IMR-90 (cell line): ENCODE results near the gene CSH2. TPM values are rescaled to one million over a fixed set of nuclear protein-coding genes. Genes with fewer than 3 reads are reported as not detected.

Experiments
- ATAC-seq: fragments of 200-7000 bp; cut with Tn5 transposase; 2 replicates; pipeline ENCODE4 v1.9.1; 2020; ENCODE audit warnings: low read depth, mild to moderate bottlenecking, moderate library complexity
- BruUV-seq: library from RNA; stranded (reverse); fragments of 400-500 nt; replicated peaks from 2 replicates; lab custom pipeline; 2021; lab: Mats Ljungman, UMichigan
- CTCF ChIA-PET: fragments of 300-600 bp; formaldehyde crosslinking; extraction: SDS; loops from one replicate; lab custom pipeline; 2021; ENCODE audit warnings: antibody characterized with exemption; lab: Yijun Ruan, JAX
- POLR2A ChIA-PET: fragments of 300-600 bp; sonication (Branson Sonifier 250); formaldehyde crosslinking; loops from one replicate; lab custom pipeline; 2022; ENCODE audit warnings: antibody characterized with exemption; ENCODE audit not compliant: unreplicated experiment; lab: Charles Lee
- DNase-seq: peaks from one replicate; pipeline ENCODE4 v3.0.0; 2013
- H2AFZ ChIP-seq: replicated peaks from 2 replicates; pipeline ENCODE3; 2013; ENCODE audit warnings: low read length, mild to moderate bottlenecking; ENCODE audit not compliant: poor library complexity
- H2AK5ac ChIP-seq: 2 replicates; pipeline ENCODE4 v1.6.1; 2013; ENCODE audit warnings: low read depth, low read length, inconsistent platforms
- H2AK9ac ChIP-seq: replicated peaks from 2 replicates; pipeline ENCODE3; 2013; ENCODE audit warnings: mild to moderate bottlenecking, low read depth, low read length, moderate library complexity; ENCODE audit not compliant: poor library complexity
- H2BK120ac ChIP-seq: 2 replicates; pipeline ENCODE4 v1.6.1; 2013; ENCODE audit warnings: low read depth, low read length, inconsistent platforms
- H2BK15ac ChIP-seq: 3 replicates; pipeline ENCODE4 v1.6.1; 2013; ENCODE audit warnings: low read depth, low read length, inconsistent platforms
- H2BK20ac ChIP-seq: 2 replicates; pipeline ENCODE4 v1.6.1; 2013; ENCODE audit warnings: low read depth, mild to moderate bottlenecking, inconsistent platforms, low read length, moderate library complexity
- H2BK5ac ChIP-seq: 2 replicates; pipeline ENCODE4 v1.6.1; 2013; ENCODE audit warnings: mild to moderate bottlenecking, low read depth, low read length, inconsistent platforms; ENCODE audit not compliant: poor library complexity, severe bottlenecking
- H3K14ac ChIP-seq: replicated peaks from 2 replicates; pipeline ENCODE4 v1.6.1; 2013; ENCODE audit warnings: low read depth, low read length, inconsistent platforms
- H3K18ac ChIP-seq: 2 replicates; pipeline ENCODE4 v1.6.1; 2013; ENCODE audit warnings: low read depth, low read length, control low read depth
- H3K23ac ChIP-seq: 2 replicates; pipeline ENCODE4 v1.6.1; 2013; ENCODE audit warnings: low read depth, low read length, inconsistent platforms
- H3K27ac ChIP-seq: 2 replicates; pipeline ENCODE4 v1.5.1; 2013; ENCODE audit warnings: mild to moderate bottlenecking, control low read depth, low read length; ENCODE audit not compliant: insufficient read depth
- H3K27me3 ChIP-seq: 2 replicates; pipeline ENCODE4 v1.6.1; 2013; ENCODE audit warnings: low read length; ENCODE audit not compliant: control insufficient read depth, insufficient read depth
- H3K36me3 ChIP-seq: 2 replicates; pipeline ENCODE4 v1.6.1; 2013; ENCODE audit warnings: low read length, mixed read lengths; ENCODE audit not compliant: control insufficient read depth, insufficient read depth
- H3K4ac ChIP-seq: 2 replicates; pipeline ENCODE4 v1.6.1; 2013; ENCODE audit warnings: low read depth, low read length, inconsistent platforms
- H3K4me1 ChIP-seq: 2 replicates; pipeline ENCODE4 v1.6.1; 2013; ENCODE audit warnings: low read length, mixed read lengths; ENCODE audit not compliant: control insufficient read depth, insufficient read depth
- H3K4me2 ChIP-seq: 2 replicates; pipeline ENCODE4 v1.6.1; 2013; ENCODE audit warnings: low read depth, mild to moderate bottlenecking, control low read depth, low read length, moderate library complexity
- H3K4me3 ChIP-seq: 2 replicates; pipeline ENCODE4 v1.5.1; 2013; ENCODE audit warnings: low read depth, mild to moderate bottlenecking, control low read depth, low read length, moderate library complexity; ENCODE audit not compliant: insufficient read depth
- H3K56ac ChIP-seq: 2 replicates; pipeline ENCODE4 v1.6.1; 2013; ENCODE audit warnings: low read length, inconsistent platforms; ENCODE audit not compliant: insufficient read depth; ENCODE audit errors: extremely low read depth
- H3K79me1 ChIP-seq, 2 experiments: 2 replicates each; pipeline ENCODE4 v1.6.1; 2013; ENCODE audit warnings: low read length in 2 of 2, inconsistent platforms in 1 of 2, low read depth in 1 of 2
- H3K9ac ChIP-seq: 2 replicates; pipeline ENCODE4 v1.6.1; 2013; ENCODE audit warnings: low read depth, low read length, control low read depth
- H3K9me1 ChIP-seq: 2 replicates; pipeline ENCODE4 v1.6.1; 2013; ENCODE audit warnings: low read length, inconsistent platforms; ENCODE audit not compliant: insufficient read depth
- H3K9me3 ChIP-seq: 2 replicates; pipeline ENCODE4 v1.6.1; 2013; ENCODE audit warnings: low read length; ENCODE audit not compliant: control insufficient read depth, insufficient read depth
- H4K20me1 ChIP-seq: 2 replicates; pipeline ENCODE4 v1.6.1; 2013; ENCODE audit warnings: low read length, inconsistent platforms; ENCODE audit not compliant: insufficient read depth
- H4K5ac ChIP-seq: 2 replicates; pipeline ENCODE4 v1.6.1; 2013; ENCODE audit warnings: mild to moderate bottlenecking, low read depth, low read length, control low read depth
- H4K8ac ChIP-seq, 2 experiments: 2 replicates each; pipeline ENCODE4 v1.6.1; 2013; ENCODE audit warnings: low read depth in 2 of 2, low read length in 2 of 2, control low read depth in 1 of 2, inconsistent platforms in 1 of 2
- H4K91ac ChIP-seq: 2 replicates; pipeline ENCODE4 v1.6.1; 2013; ENCODE audit warnings: low read depth, low read length, inconsistent platforms; ENCODE audit not compliant: insufficient read depth
- POLR2A ChIP-seq: IDR thresholded peaks from 2 replicates; pipeline ENCODE4 v1.6.1; 2012; ENCODE audit warnings: mild to moderate bottlenecking, low read depth, low read length
- RAD21 ChIP-seq: IDR thresholded peaks from 2 replicates; pipeline ENCODE4 v1.6.1; 2012; ENCODE audit warnings: low read length, improper control_type of control experiment
- RFX5 ChIP-seq: IDR thresholded peaks from 2 replicates; pipeline ENCODE4 v1.8.0; 2012; ENCODE audit warnings: low read depth, mild to moderate bottlenecking, low read length, moderate library complexity
- SMC3 ChIP-seq: fragments of 150-350 bp; IDR thresholded peaks from 2 replicates; pipeline ENCODE4 v1.6.1; 2016; ENCODE audit warnings: low read depth, mild to moderate bottlenecking, antibody characterized with exemption, low read length, moderate library complexity
- USF2 ChIP-seq: fragments of 150-350 bp; IDR thresholded peaks from 2 replicates; pipeline ENCODE4 v1.6.1; 2017; ENCODE audit warnings: mild to moderate bottlenecking, antibody characterized with exemption, low read length, low read depth
- WGBS, 2 experiments: methylation state at CpG; one replicate each; pipeline versions ENCODE4 v1.1.5 to v1.1.7; 2013; ENCODE audit warnings: missing lambda C conversion rate in 2 of 2; ENCODE audit not compliant: insufficient read length in 1 of 2; ENCODE audit errors: extremely low coverage in 2 of 2; 5-methylcytosine and 5-hydroxymethylcytosine counted together
- dilution Hi-C: fragments of 300-500 bp; cut with HindIII; formaldehyde crosslinking; loops from one replicate; pipeline ENCODE4 v1.14.3; 2018; ENCODE audit warnings: low sequenced_read_pairs; ENCODE audit not compliant: unreplicated experiment
- in situ Hi-C: fragments of 300-500 bp; cut with MboI; formaldehyde crosslinking; loops from 3 replicates; pipeline ENCODE4 v1.14.3; 2019; ENCODE audit warnings: low sequenced_read_pairs, inconsistent platforms, mixed read lengths
- intact Hi-C: fragments of 100-400 bp; cut with micrococcal nuclease; formaldehyde crosslinking; loops from 2 replicates; pipeline ENCODE4 v1.10.0; 2022
- polyA plus RNA-seq, 3 experiments: library from polyadenylated mRNA; depleted of rRNA; stranded (reverse); fragments of >200 nt; gene quantifications; 2 replicates each; pipeline ENCODE4 v1.2.3, GENCODE V29; 2012; ENCODE audit warnings: low replicate concordance in 1 of 3
- total RNA-seq: library from RNA; depleted of rRNA; stranded (reverse); fragments of >200 nt; gene quantifications from 2 replicates; pipeline ENCODE4 v1.2.3, GENCODE V29; 2012
- TF ChIP-seq, protein P1 (sequence below): fragments of 150-350 bp; IDR thresholded peaks from 2 replicates; pipeline ENCODE4 v1.6.1; 2016; ENCODE audit warnings: low read depth, mild to moderate bottlenecking, low read length, moderate library complexity, borderline replicate concordance

CSH2 gene
- total and polyA plus RNA-seq, 2 of the 4 experiments (the other 2 are of a cell fraction) = not detected

DNA sequence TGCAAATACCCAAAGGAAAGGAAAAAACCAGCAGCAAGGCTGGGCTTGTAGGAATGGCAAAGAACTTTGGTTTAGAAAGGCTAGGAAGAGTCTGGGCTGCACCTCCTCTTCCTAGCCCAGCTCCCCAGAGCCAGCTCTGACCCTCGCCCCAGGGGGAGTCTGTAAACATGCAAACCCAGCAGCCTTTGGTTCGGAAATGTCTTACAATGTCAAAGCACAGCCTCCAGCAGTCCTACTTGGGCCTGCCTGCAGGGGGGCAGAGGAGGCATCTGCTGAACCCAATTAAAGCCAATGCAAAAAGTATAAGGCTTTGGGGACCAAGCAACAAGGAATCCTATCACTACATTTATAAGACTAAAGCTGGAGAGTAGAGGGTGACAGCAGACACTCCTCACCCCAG, 41.0 kb downstream of the CSH2 start:
- Histone ChIP-seq H3K36me3 (peaks cover 71% of the 10 kb centered on the region), H3K9me1 (no peaks in the 10 kb centered on the region), H2AFZ (no peak overlapping the region), H4K20me1 (peaks cover 44% of the 10 kb centered on the region), H3K4me1 (peaks cover 1% of the 10 kb centered on the region; the same call in 1 of the 2 replicates), H3K18ac (no peak overlapping the region), H3K4me3 (no peak overlapping the region), H3K9me3 (no peaks in the 10 kb centered on the region), H2BK120ac (no peak overlapping the region), H3K79me1 (peaks cover 30 to 78% of the 10 kb centered on the region in 2 experiments), H3K27me3 (no peaks in the 10 kb centered on the region), H2BK5ac (no peak overlapping the region), H2AK5ac (no peak overlapping the region), H4K5ac (no peak overlapping the region), H3K4me2 (no peak overlapping the region), H3K56ac (no peak overlapping the region), H2BK15ac (no peak overlapping the region), H4K8ac (no peak overlapping the region), H3K14ac (no peak overlapping the region), H3K4ac (no peak overlapping the region), H3K27ac (no peak overlapping the region), H2AK9ac (no peak overlapping the region), H4K91ac (no peak overlapping the region), H2BK20ac (no peak overlapping the region), H3K9ac (no peak overlapping the region), H3K23ac (no peak overlapping the region)
- WGBS, 2 experiments = no CpG with 5 or more reads among the region's 2 CpGs
- intact Hi-C loops (no loop called here), in situ Hi-C loops (no loop called here), dilution Hi-C loops (no loop called here)
- TF ChIP-seq RFX5 = no peak
- TF ChIP-seq USF2 = no peak
- no peak for TF ChIP-seq POLR2A
- no peak for TF ChIP-seq RAD21
- TF ChIP-seq, protein P1, sequence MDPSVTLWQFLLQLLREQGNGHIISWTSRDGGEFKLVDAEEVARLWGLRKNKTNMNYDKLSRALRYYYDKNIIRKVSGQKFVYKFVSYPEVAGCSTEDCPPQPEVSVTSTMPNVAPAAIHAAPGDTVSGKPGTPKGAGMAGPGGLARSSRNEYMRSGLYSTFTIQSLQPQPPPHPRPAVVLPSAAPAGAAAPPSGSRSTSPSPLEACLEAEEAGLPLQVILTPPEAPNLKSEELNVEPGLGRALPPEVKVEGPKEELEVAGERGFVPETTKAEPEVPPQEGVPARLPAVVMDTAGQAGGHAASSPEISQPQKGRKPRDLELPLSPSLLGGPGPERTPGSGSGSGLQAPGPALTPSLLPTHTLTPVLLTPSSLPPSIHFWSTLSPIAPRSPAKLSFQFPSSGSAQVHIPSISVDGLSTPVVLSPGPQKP = no peak
- TF ChIP-seq SMC3 = no peak
- no TSS peak for BruUV-seq
- no peak for ATAC-seq
- POLR2A ChIA-PET = no interaction called here
- no peak for DNase-seq
- CTCF ChIA-PET = no interaction called here
